GM23248 (cell line): ENCODE measurements around the gene ADGRG1. TPM values are rescaled to one million over a fixed set of nuclear protein-coding genes. Genes with fewer than 3 reads are reported as not detected.

Experiments used
- DNase-seq: peaks from one replicate; pipeline ENCODE4 v3.0.0-alpha.2; 2015
- H2AFZ ChIP-seq: fragments of 200-600 bp; sonication (generic); 2 replicates; pipeline ENCODE4 v1.6.1; 2016; ENCODE audit warnings: antibody characterized with exemption
- H3F3A ChIP-seq: fragments of 200-600 bp; sonication (generic); 2 replicates; pipeline ENCODE4 v1.6.1; 2016; ENCODE audit warnings: mild to moderate bottlenecking, antibody characterized with exemption, mixed run types; ENCODE audit not compliant: insufficient read depth
- H3K27ac ChIP-seq: fragments of 200-600 bp; sonication (generic); 2 replicates; pipeline ENCODE4 v1.5.1; 2016; ENCODE audit warnings: mild to moderate bottlenecking
- H3K27me3 ChIP-seq: fragments of 200-600 bp; sonication (generic); replicated peaks from 2 replicates; pipeline ENCODE4 v1.6.1; 2016; ENCODE audit warnings: mild to moderate bottlenecking; ENCODE audit not compliant: insufficient read depth
- H3K36me3 ChIP-seq: fragments of 200-600 bp; sonication (generic); 2 replicates; pipeline ENCODE4 v1.6.1; 2016; ENCODE audit warnings: low read depth, mild to moderate bottlenecking
- H3K4me1 ChIP-seq: fragments of 200-600 bp; sonication (generic); 2 replicates; pipeline ENCODE4 v1.6.1; 2016; ENCODE audit warnings: mild to moderate bottlenecking; ENCODE audit not compliant: insufficient read depth
- H3K4me2 ChIP-seq: fragments of 200-600 bp; sonication (generic); one replicate; pipeline ENCODE4 v1.6.1; 2016; ENCODE audit warnings: mild to moderate bottlenecking; ENCODE audit not compliant: unreplicated experiment
- H3K4me3 ChIP-seq: fragments of 200-600 bp; sonication (generic); 2 replicates; pipeline ENCODE4 v1.5.1; 2016; ENCODE audit warnings: mild to moderate bottlenecking
- H3K79me2 ChIP-seq: fragments of 200-600 bp; sonication (generic); 2 replicates; pipeline ENCODE4 v1.6.1; 2016; ENCODE audit warnings: mild to moderate bottlenecking; ENCODE audit not compliant: insufficient read depth
- H3K9ac ChIP-seq: fragments of 200-600 bp; sonication (generic); 2 replicates; pipeline ENCODE4 v1.6.1; 2016; ENCODE audit warnings: mild to moderate bottlenecking
- H3K9me2 ChIP-seq: fragments of 200-600 bp; sonication (generic); 2 replicates; pipeline ENCODE4 v1.6.1; 2016; ENCODE audit warnings: mixed run types, mild to moderate bottlenecking, moderate library complexity; ENCODE audit not compliant: insufficient read depth
- H3K9me3 ChIP-seq: fragments of 200-600 bp; sonication (generic); one replicate; pipeline ENCODE4 v1.6.1; 2017; ENCODE audit warnings: low read depth
- H4K20me1 ChIP-seq: fragments of 200-600 bp; sonication (generic); 2 replicates; pipeline ENCODE4 v1.6.0; 2016; ENCODE audit not compliant: insufficient read depth
- EZH2 ChIP-seq: fragments of 200-600 bp; sonication (generic); IDR thresholded peaks from 2 replicates; pipeline ENCODE4 v1.6.1; 2018; ENCODE audit warnings: antibody characterized with exemption, mild to moderate bottlenecking; ENCODE audit not compliant: insufficient read depth, poor library complexity, severe bottlenecking
- EZH2phosphoT487 ChIP-seq: fragments of 200-600 bp; sonication (generic); IDR thresholded peaks from 2 replicates; pipeline ENCODE4 v1.6.1; 2018; ENCODE audit warnings: antibody characterized with exemption, moderate library complexity, mild to moderate bottlenecking, low read depth; ENCODE audit not compliant: insufficient read depth
- WGBS, 2 experiments: methylation state at CpG; one replicate each; pipeline ENCODE4 v1.1.6; 2015 to 2017; ENCODE audit warnings: low lambda C conversion rate in 2 of 2, low coverage in 1 of 2; ENCODE audit errors: missing lambda C conversion rate in 2 of 2; 5-methylcytosine and 5-hydroxymethylcytosine counted together
- in situ Hi-C: fragments of 300-500 bp; cut with MboI; formaldehyde crosslinking; loops from 2 replicates; pipeline ENCODE4 v1.15.0; 2020
- polyA plus RNA-seq: library from polyadenylated mRNA; unstranded; fragments of >200 nt; fragmentation: Nextera tagmentation; extraction: Ambion mirVana; gene quantifications from 2 replicates; pipeline ENCODE4 v1.2.1, GENCODE V29; 2016
- total RNA-seq: library from RNA; depleted of rRNA; stranded (reverse); fragments of >200 nt; shearing (Covaris generic); gene quantifications from 2 replicates; pipeline ENCODE4 v1.2.3, GENCODE V29; 2014

The ADGRG1 gene
- total and polyA plus RNA-seq, 2 experiments from 2014 or later: 0.54 to 0.58 TPM

DNA sequence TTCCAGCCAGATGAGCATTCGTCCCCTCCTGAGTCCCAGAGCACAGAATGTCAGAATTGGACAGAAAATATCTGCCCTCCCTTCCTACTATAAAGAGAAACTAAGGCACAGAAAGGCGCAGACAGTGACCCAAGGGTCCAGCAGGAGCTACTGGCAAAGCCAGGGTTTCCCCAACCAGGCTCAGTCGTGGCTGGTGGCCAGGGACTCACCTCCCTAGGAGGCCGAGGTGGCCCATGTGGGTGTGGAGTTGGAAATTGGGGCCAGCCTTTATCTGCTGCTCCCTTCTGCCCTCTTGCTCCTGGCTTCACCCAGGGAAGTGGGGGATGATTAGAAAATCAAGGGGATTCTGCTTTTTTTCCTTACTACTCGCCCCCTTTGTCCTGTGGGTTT is 67.2 kb downstream of the ADGRG1 start:
- Histone ChIP-seq H3K4me1 (no peaks in the 10 kb centered on the region), H3K36me3 (no peaks in the 10 kb centered on the region), H3F3A (no peaks in the 10 kb centered on the region), H2AFZ (no peak overlapping the region), H3K79me2 (no peaks in the 10 kb centered on the region), H4K20me1 (no peaks in the 10 kb centered on the region), H3K9me2 (no peaks in the 10 kb centered on the region), H3K4me3 (no peak overlapping the region), H3K9me3 (no peaks in the 10 kb centered on the region), H3K27me3 (no peaks in the 10 kb centered on the region; the same call in 1 of the 2 replicates), H3K27ac (no peak overlapping the region), H3K9ac (no peak overlapping the region), H3K4me2 (no peak overlapping the region)
- WGBS, 2 experiments: 38 to 40% methylated on average over 5 of the region's 5 CpGs
- no peak for DNase-seq
- in situ Hi-C loops: no loop called here
- TF ChIP-seq EZH2phosphoT487 (no peak), EZH2 (no peak)

DNA sequence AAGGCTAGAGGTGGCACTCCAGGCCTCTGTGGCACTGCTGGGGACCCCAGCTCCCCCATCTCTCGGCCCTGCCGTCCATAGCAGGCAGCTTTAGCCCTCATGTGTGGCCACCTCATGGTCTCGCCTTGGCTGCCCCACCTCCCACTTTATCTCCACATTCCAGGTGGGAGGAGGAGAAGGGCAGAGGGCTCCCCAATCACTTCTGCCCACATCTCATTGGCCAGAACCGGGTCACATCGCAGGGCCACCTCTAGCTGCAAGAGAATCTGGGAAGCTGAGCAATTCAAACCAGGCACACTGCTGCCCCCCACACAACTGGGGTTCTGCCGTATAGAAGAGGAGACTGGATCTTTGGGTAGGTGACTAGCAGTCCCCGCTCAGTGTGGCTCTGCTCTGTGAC is 67.8 kb downstream of the ADGRG1 start:
- no peak overlapping the region for H3K27ac ChIP-seq
- no peaks in the 10 kb centered on the region; the same call in 1 of the 2 replicates for H3K27me3 ChIP-seq
- 42 to 46% methylated on average over 7 of the region's 7 CpGs for WGBS, 2 experiments
- H3K79me2 ChIP-seq: no peaks in the 10 kb centered on the region
- no peak overlapping the region for H3K9ac ChIP-seq
- H3K4me1 ChIP-seq: no peaks in the 10 kb centered on the region
- in situ Hi-C loops: no loop called here
- no peaks in the 10 kb centered on the region for H4K20me1 ChIP-seq
- no peaks in the 10 kb centered on the region for H3K36me3 ChIP-seq
- H3K9me2 ChIP-seq: no peaks in the 10 kb centered on the region
- no peak overlapping the region for H2AFZ ChIP-seq
- DNase-seq: no peak
- no peak overlapping the region for H3K4me3 ChIP-seq
- H3F3A ChIP-seq: no peaks in the 10 kb centered on the region
- H3K4me2 ChIP-seq: no peak overlapping the region
- no peaks in the 10 kb centered on the region for H3K9me3 ChIP-seq
- no peak for TF ChIP-seq EZH2phosphoT487
- TF ChIP-seq EZH2: no peak

DNA sequence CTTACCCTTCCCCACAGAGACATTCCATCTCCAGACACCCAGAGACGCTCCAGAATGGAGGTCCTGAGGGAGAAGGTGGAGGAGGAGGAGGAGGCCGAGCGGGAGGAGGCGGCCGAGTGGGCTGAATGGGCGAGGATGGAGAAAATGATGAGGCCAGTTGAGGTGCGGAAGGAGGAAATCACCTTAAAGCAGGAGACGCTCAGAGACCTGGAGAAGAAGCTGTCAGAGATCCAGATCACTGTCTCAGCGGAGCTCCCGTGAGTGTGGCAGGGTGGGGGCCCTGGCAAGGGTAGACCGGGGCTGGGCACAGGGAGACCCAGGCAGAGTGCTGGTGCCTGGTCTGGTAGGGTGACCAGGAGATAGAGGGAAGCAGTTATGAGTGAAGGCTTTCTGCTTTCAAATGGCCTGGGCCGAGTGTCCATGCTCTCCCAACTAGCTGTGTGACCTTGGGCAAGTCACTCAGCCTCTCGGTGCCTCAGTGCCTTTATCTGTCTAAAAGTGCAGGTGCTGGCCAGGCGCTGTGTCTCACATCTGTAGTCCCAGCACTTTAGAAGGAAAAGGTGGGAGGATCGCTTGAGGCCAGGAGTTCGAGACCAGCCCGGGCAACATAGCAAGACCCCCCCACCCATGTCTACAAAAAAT is 69.6 kb downstream of the ADGRG1 start:
- in situ Hi-C loops: no loop called here
- no peaks in the 10 kb centered on the region for H4K20me1 ChIP-seq
- no peaks in the 10 kb centered on the region for H3K36me3 ChIP-seq
- no peak for DNase-seq
- H3K9me2 ChIP-seq: no peaks in the 10 kb centered on the region
- H3K4me2 ChIP-seq: no peak overlapping the region
- H3K9me3 ChIP-seq: no peaks in the 10 kb centered on the region
- no peak for TF ChIP-seq EZH2phosphoT487
- TF ChIP-seq EZH2: no peak
- no peak overlapping the region for H3K9ac ChIP-seq
- no peaks in the 10 kb centered on the region for H3F3A ChIP-seq
- 74 to 78% methylated on average over 15 to 17 of the region's 17 CpGs for WGBS, 2 experiments
- H3K4me1 ChIP-seq: no peaks in the 10 kb centered on the region
- H3K27me3 ChIP-seq: no peaks in the 10 kb centered on the region; the same call in 1 of the 2 replicates
- H3K79me2 ChIP-seq: no peaks in the 10 kb centered on the region
- H3K4me3 ChIP-seq: no peak overlapping the region
- no peak overlapping the region for H2AFZ ChIP-seq
- no peak overlapping the region for H3K27ac ChIP-seq

DNA sequence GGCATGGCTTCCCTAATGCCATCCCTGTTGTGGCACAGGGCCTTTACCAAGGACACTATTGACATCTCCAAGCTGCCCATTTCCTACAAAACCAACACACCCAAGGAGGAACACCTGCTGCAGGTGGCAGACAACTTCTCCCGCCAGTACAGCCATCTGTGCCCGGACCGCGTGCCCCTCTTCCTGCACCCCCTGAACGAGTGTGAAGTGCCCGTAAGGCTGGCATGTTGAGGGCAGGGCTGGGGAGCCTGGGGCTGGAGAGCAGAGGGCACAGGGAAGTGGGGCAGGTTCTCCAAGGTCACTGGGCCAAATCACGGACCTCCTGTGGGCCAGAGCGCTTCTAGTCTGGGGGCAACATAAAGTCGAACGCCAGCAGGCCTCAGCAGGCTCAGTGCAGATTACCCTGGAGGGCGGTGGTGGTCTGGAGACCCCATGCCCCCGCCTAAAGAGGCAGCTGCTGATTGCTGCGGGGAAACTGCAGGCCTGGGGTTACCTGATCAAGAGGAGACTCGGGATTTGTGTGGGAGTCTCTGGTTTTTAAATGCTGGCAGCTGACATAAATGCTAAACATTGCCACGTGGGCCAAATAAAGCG is 70.5 kb downstream of the ADGRG1 start:
- H3K4me1 ChIP-seq: no peaks in the 10 kb centered on the region
- no peaks in the 10 kb centered on the region for H3K36me3 ChIP-seq
- H3K4me3 ChIP-seq: no peak overlapping the region
- no peak overlapping the region for H2AFZ ChIP-seq
- TF ChIP-seq EZH2 (no peak), EZH2phosphoT487 (no peak)
- H4K20me1 ChIP-seq: no peaks in the 10 kb centered on the region
- H3F3A ChIP-seq: no peaks in the 10 kb centered on the region
- H3K4me2 ChIP-seq: no peak overlapping the region
- peaks cover under 1% of the 10 kb centered on the region; the same call in 1 of the 2 replicates for H3K27me3 ChIP-seq
- H3K79me2 ChIP-seq: no peaks in the 10 kb centered on the region
- H3K9ac ChIP-seq: no peak overlapping the region
- no peak for DNase-seq
- 51 to 56% methylated on average over 16 of the region's 16 CpGs for WGBS, 2 experiments
- in situ Hi-C loops: no loop called here
- H3K27ac ChIP-seq: no peak overlapping the region
- no peaks in the 10 kb centered on the region for H3K9me2 ChIP-seq
- no peaks in the 10 kb centered on the region for H3K9me3 ChIP-seq
